SIG-M5 treated with dmso at 0.1 percent for 504 hours (cell line): Measurements from ENCODE around the gene FYTTD1.

Experiments
- DNase-seq: peaks from one replicate; lab custom pipeline; 2025; ENCODE audit not compliant: unreplicated experiment; lab: John Stamatoyannopoulos, UW

The FYTTD1 gene

DNA sequence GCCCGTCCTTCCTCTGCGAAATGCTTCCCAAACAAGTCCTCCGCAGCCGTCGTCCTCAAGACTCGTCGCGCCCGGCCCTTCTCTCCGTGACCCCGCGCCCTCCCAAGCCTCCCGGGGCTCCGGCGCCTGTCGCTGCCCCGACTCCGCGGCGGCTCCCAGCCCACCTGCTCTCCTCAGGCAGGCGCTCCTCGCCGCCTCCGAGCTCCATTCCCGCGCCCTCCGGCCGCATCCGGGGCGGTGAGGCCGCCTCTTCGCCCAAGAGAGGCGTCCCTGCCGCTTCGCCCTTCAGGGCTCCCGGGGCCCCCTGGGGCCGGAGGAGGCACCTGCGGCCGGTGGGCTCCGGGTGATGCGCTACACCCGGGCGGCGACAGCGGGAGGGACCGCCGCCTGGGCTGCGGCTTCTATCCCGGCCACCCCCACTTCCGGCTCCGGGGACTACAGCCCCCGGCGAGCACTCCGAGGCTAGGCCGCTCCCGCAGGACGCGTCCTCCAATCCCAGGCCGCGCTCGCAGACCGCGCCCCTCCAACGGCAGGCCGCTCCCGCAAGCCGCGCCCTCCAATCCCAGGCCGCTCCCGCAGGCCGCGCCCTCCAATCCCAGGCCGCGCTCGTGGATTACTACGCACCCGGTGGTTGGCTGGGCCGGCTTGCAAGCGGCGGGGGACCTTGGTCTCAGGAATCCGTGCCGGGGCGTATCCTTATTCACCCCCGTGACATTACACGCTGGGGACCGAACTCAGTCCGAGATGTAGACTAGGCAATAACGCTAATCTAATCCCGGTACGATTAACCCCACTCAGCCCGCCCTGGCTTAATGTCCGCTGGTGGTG is 13.0 kb upstream of the FYTTD1 start, which contains the start of gene RUBCN:
RUBCN (minus strand) TSS at position 414 of the 828 bp plus-strand sequence; CDS start at position 229, 185 bp downstream.
- peak; percentile 97 for DNase-seq

DNA sequence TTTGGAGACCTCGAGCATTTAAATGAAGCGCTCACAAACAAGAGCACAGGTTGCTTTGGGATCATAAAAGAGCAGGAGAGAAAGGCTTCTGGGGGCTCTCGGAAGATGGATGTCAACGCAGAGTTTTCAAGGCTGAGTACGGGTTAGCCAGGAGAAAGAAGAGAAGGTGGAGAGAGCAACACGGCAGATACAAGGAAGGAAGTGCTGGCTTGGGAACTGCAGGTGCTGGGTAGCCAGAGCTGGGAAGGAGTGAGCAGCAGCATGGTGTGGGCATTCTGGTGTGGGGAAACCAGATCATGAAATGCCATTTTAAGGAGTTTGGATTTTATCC is 12.4 kb upstream of the FYTTD1 start:
- no peak for DNase-seq

- no peak for DNase-seq
These were observed 11.8 kb upstream of the FYTTD1 start for GRCh38 chr3:197737749-197738462.

DNA sequence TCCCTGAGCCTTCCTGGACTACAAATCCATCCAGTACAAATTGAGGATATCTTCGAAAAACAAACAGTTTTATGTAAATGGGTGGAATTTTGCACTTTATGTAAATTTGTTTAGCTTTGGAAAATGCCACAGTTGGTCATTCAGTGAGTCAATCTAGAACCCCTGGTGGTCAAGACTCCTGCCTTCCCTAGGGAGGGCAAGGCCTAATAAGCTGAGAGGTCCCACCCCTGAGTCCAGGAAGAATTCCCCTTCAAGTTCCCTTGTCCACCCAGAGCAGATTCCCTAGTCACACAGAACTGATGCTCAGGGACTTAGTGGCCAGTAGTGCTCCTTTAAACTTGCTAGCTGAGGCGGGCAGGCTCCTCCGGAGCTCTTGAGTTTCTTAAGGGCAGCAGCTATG is 6.9 kb upstream of the FYTTD1 start:
- no peak for DNase-seq

DNA sequence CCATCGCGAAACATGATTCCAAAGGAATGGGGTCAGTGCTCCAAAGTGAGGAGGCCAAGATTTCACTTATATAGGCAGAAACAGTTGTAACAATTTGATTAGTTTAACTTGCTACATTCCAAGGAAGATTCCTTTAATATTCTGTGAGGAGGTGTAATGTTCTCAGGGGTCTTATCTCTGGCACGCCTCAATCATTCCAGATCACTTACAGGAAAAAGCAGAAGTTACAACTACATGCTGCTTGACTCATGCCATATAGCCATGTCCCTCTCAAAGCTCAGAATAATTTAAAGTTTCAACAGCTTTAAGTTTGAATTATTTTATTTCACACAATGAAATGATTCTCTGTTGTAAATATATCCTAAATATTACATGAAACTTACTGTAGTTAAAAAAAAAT is 3.5 kb upstream of the FYTTD1 start:
- DNase-seq, result peak; percentile 11

GRCh38 chr3:197746801-197747237 is 2.9 kb upstream of the FYTTD1 start:
- DNase-seq, result peak; percentile 59

DNA sequence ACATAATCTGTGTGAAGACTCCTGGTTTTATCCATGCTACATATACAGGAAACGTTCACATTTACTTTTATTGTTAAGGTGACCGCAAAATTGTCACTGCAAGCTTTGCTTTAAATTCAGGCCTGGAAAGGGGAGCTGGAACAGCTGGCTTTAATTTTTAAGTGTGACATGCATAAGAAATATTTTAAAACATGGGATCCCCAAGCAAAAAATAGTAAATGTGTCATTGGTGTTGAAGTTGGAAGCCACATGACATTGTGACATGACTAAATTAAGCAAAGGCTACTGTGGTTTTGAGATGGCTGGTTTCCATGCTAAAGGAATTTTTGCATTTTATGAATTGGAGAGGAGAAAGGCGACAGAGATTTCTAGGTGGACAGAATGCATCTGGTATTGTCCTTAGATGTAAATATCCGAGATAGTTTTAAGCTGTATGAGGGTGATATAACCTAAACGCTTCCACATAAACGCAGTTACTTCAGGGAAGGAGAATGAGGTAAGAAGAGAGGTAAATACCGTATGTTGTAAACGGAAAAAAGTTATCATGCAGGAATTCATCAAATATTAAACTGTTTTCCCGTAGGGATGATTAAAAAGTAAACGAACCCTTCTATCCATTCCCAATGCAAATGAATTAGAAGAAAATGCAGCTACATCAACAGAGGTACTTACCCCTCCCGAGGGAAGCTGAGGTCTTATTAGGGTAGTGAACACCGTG is 927 bp upstream of the FYTTD1 start:
- DNase-seq, result no peak

GRCh38 chr3:197749315-197749600 is 425 bp upstream of the FYTTD1 start:
- DNase-seq, result peak; percentile 43

DNA sequence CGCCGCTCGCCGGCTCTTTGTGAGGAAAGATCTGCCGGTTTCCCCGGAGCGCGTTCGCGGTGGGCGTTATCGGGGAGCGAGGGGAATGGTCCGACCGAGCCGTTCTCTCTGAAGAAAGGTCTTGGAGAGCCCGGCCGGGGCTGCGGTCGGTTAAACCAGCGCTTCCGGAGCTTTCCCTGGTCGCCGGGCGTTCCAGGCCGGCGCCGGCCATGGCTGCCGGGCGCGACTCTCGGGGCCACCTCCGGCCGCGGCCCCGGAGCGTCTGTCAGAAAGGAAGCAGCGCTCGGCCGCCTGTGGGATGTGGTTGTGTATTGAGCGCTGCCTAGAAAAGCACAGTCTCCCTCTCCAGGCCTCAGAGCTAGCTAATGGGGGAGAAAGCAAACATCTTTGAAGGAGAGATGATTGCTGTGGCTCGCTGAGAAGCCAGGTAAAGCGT is 731 bp downstream of the FYTTD1 start:
- DNase-seq, result peak; percentile 78

DNA sequence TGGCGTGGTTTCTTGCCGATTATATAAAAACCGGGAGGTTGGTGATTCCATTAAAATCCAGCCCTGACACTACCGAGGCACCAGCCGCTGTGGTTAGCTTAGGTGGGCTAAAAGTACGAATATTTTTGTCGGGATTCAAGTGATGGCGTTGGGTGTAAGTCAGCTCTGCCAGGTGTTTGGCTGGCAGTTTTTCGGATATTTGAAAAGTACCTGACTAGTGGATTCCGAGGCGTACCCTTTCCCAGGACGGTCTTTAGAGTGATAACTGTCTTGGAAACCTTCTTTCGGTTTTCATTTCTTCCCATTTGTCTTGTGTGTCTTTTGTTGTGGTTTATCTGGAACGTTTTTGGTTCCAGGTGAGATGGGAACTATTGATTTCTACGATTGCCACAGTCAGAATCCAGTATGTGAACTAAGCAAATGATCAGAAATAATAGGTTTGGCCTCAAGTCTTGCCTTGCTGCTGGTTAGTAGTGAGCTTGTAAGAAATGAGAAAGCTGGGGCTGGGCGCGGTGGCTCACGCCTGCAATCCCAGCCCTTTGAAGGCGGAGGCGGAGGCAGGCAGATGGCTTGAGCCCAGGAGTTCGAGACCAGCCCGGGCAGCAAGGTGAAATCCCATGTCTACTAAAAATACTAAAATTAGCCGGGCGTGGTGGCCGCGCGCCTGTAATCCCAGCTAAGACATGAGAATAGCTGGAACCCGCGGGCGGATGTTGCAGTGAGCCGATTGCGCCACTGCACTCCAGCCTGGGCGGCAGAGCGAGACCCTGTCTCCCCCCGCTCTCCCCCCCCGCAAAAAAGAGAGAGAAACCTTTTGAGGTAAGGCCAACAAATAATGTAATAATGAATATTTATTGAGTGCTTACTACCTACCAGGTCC is 1.4 kb downstream of the FYTTD1 start:
- peak; percentile 43 for DNase-seq

DNA sequence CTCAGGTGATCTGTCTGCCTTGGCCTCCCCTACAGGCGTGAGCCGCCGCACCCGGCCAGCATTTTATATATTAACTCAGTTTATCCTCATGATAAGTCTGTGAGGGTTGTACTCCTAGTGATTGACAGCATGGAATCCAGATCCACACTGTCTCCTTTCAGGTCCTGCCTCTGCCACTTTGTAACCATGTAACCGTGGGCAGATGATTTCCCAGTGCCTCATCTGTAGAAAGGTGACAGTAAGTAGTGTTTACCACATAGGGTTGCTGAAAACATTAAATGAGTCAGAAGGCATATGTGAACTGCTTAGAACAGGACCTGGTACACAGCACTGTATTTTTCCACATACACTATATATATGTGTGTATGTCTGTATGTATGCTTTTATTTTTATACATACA is 2.4 kb downstream of the FYTTD1 start:
- DNase-seq, result no peak

GRCh38 chr3:197753263-197753662 is 3.6 kb downstream of the FYTTD1 start:
- DNase-seq, result peak; percentile 23

DNA sequence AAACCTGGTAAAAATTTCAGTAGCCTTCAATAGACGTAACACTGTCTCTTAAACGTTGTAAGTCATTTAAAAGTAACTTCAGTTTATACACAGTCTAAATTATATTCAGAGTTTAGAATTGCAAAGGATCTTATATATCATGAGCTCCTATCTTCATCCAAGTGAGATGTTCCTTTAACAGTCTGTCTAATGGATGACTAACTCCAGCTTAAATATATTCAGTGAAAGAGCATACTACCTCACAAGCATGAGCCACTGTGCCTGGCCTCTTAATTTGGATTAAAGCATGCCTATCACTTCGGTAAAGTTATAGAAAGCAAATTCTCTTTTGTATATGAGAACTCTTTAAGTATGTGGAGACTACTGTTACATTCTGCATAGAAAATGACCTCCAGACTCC is 7.0 kb downstream of the FYTTD1 start:
- DNase-seq, result no peak

- no peak for DNase-seq
These were observed 8.8 kb downstream of the FYTTD1 start for GRCh38 chr3:197758512-197758911.

GRCh38 chr3:197761784-197762183 is 12.1 kb downstream of the FYTTD1 start:
- DNase-seq, result no peak

GRCh38 chr3:197775317-197775716 is 25.6 kb downstream of the FYTTD1 start:
- no peak for DNase-seq

DNA sequence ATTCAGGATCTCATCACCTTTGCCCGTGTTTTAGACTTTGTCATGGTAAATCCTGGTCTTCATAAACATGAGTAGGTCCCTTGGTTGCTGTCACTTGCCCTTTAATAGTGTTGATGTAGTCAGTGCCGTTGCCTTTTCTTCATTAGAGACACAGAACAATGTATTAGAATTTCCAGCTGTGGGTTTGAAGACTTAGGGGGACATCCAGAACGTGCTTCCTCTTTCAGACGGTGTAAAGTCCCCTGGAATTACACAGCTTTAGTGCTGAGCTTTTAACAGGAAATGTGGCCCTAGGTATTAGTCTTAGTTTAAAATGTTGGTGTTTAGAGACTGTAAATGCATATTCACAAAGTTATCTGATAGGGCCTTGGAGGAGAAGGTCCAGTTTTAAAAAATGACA is 32.5 kb downstream of the FYTTD1 start:
- DNase-seq, result no peak

DNA sequence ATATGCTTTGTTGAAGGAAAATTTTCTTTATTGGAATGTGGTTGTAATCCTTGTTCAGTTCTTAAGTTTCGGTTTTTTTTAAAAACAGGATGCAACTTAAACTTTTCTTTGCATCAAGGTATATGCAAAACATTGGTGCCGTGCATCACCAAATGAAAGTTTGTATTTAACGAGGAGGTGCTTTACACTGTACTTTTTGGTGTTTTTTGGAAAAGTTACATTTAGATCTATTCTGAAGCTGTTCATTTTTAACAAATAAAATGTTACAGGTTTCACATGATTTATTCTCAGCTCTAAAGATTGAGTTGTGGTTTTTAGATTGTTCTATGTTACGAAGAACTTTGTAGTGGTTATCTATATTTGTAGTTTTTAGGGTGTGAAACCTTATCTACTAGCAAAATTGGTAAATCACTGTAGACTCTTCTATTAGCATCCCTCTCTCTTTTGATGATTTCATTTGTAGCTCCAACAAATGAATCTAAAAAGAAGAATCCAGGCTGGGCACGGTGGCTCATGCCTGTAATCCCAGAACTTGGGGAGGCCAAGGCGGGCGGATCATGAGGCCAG is 34.4 kb downstream of the FYTTD1 start:
- DNase-seq, result no peak

DNA sequence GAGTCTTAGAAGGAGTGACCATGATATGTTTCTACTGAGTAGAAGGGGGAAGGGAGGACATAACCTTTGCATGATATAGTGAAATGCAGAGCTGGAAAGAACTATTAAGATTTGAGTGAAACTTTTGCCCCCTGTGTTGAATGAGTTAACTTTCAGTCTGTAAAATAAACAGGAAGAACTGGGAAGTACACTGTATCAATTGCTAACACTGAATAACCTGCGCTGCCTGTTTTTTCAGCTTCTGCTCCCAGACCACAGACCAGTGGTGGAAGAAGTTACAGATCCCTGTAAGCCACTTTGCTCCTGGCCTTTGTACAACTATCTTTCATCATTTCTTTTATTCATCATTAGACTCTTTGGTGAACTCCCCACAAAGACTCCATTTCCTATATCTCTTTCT is 37.7 kb downstream of the FYTTD1 start:
- no peak for DNase-seq

DNA sequence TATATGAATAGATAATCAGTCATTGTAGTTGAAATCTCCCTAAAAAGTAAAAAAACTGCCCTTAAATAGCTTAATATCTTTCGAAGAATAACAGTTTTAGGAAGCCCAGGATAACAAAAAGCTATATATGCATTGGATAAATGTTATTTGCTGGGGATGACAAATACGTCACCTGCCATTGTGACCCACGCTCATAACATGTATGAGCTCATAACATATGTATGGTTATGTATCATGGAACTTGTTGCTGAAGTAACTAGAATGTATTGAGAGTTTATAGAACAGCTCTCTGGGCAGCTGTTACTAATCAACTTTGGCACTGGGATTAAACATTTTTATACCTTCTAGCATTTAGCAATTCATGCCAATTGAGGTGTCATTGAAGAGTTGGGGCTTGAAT is 39.6 kb downstream of the FYTTD1 start:
- DNase-seq, result no peak

- no peak for DNase-seq
These were observed 40.4 kb downstream of the FYTTD1 start for GRCh38 chr3:197790033-197790432.
